K562 (cell line): Measurements from ENCODE around the gene LMOD1. TPM values are rescaled to one million over a fixed set of nuclear protein-coding genes. Genes with fewer than 3 reads are reported as not detected.

Experiments
- EP400 ChIP-seq: fragments of 450-650 bp; IDR thresholded peaks from 2 replicates; pipeline ENCODE4 v1.6.1; 2017; ENCODE audit warnings: antibody characterized with exemption, mild to moderate bottlenecking, moderate library complexity
- PHB ChIP-seq: fragments of 250-450 bp; sonication (Bioruptor Pico); IDR thresholded peaks from 2 replicates; pipeline ENCODE4 v1.5.0; 2021
- POLR2G ChIP-seq: fragments of 200-400 bp; formaldehyde crosslinking; IDR thresholded peaks from 2 replicates; pipeline ENCODE4 v1.6.1; 2017; ENCODE audit warnings: low read depth, mild to moderate bottlenecking, antibody characterized with exemption, low read length, moderate library complexity
- SAFB2 ChIP-seq: fragments of 200-400 bp; formaldehyde crosslinking; IDR thresholded peaks from 2 replicates; pipeline ENCODE4 v1.6.1; 2018; ENCODE audit warnings: borderline replicate concordance, low read length, low read depth, moderate library complexity; ENCODE audit not compliant: severe bottlenecking
- U2AF2 ChIP-seq: fragments of 200-400 bp; formaldehyde crosslinking; optimal IDR thresholded peaks from 2 replicates; pipeline ENCODE3; 2017; ENCODE audit warnings: low read depth, mild to moderate bottlenecking, low read length
- ZFX ChIP-seq: sonication (generic); formaldehyde crosslinking; IDR thresholded peaks from 2 replicates; pipeline ENCODE4 v1.8.0; 2022; ENCODE audit warnings: mild to moderate bottlenecking, missing genetic modification reagents, moderate library complexity
- ZNF324 ChIP-seq: fragments of 250-450 bp; sonication (Bioruptor Pico); IDR thresholded peaks from 2 replicates; pipeline ENCODE4 v1.4.0; 2020; ENCODE audit warnings: mild to moderate bottlenecking
- ZNF584 ChIP-seq: fragments of 200-800 bp; sonication (Bioruptor generic); IDR thresholded peaks from 2 replicates; pipeline ENCODE4 v1.6.1; 2016; ENCODE audit warnings: low read depth, mild to moderate bottlenecking, missing genetic modification characterization, missing compliant biosample characterization
- polyA plus RNA-seq, 8 experiments: library from polyadenylated mRNA; depleted of rRNA in 4 of 8; stranded (reverse) in 5 of 8; unstranded in 3 of 8; fragments of >200 nt; fragmentation: Nextera tagmentation in 2 of 8; fragmentation: Illumina TruSeq in 1 of 8; extraction: Ambion mirVana in 2 of 8; extraction: Trizol in 1 of 8; gene quantifications; 2 replicates each; pipeline versions ENCODE4 v1.2.1 to v1.2.3, GENCODE V29; 2011 to 2014; ENCODE audit warnings: inconsistent platforms in 1 of 8, missing spikeins in 1 of 8
- total RNA-seq, 7 experiments: library from RNA; depleted of rRNA in 6 of 7; stranded (reverse); fragments of >200 nt in 6 of 7; fragmentation: Illumina TruSeq in 2 of 7; extraction: Trizol in 2 of 7; gene quantifications; 2 replicates each; pipeline versions ENCODE4 v1.2.1 to v1.2.3, GENCODE V29; 2011 to 2021; ENCODE audit warnings: low replicate concordance in 1 of 7
- TF ChIP-seq, protein P1 (sequence below): fragments of 250-450 bp; sonication (Bioruptor Pico); IDR thresholded peaks from 2 replicates; pipeline ENCODE4 v1.4.0; 2020

The LMOD1 gene
- total and polyA plus RNA-seq, 9 of the 15 experiments (the other 6 are each of a cell fraction or from before 2014, with no cell fraction given) = 0.03 to 0.54 (median 0.38) TPM; not detected in 1

DNA sequence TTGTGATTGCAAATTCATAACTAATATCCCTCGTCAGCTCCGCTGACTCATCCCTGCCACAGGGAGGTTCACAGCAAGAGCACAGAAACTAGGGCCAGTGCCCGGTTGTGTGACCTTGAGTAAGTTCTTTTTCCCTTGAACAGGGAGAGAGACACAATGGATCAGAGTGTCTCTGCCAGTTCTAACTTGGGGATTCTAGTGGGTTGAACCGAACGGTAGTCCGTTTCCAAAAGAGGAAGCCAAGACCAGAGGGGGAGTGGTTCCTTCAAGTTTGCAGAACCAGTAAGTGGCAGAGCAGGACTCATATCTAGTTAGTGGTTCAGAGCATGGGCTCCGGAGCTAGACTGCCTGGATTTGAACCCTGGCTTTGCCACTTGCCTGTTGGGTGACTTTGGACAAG, 62.6 kb downstream of the LMOD1 start (continued):
- TF ChIP-seq SAFB2 (no peak), POLR2G (no peak), ZFX (CRISPR knock-in tag) (no peak), PHB (CRISPR knock-in tag) (no peak), ZNF324 (CRISPR knock-in tag) (0 out of 2 replicates have a peak, but pooled peaks have one; percentile 14), EP400 (no peak), U2AF2 (no peak), ZNF584 (CRISPR knock-in tag) (peak; percentile 43; the same call in 1 of the 2 replicates)
- TF ChIP-seq, protein P1, sequence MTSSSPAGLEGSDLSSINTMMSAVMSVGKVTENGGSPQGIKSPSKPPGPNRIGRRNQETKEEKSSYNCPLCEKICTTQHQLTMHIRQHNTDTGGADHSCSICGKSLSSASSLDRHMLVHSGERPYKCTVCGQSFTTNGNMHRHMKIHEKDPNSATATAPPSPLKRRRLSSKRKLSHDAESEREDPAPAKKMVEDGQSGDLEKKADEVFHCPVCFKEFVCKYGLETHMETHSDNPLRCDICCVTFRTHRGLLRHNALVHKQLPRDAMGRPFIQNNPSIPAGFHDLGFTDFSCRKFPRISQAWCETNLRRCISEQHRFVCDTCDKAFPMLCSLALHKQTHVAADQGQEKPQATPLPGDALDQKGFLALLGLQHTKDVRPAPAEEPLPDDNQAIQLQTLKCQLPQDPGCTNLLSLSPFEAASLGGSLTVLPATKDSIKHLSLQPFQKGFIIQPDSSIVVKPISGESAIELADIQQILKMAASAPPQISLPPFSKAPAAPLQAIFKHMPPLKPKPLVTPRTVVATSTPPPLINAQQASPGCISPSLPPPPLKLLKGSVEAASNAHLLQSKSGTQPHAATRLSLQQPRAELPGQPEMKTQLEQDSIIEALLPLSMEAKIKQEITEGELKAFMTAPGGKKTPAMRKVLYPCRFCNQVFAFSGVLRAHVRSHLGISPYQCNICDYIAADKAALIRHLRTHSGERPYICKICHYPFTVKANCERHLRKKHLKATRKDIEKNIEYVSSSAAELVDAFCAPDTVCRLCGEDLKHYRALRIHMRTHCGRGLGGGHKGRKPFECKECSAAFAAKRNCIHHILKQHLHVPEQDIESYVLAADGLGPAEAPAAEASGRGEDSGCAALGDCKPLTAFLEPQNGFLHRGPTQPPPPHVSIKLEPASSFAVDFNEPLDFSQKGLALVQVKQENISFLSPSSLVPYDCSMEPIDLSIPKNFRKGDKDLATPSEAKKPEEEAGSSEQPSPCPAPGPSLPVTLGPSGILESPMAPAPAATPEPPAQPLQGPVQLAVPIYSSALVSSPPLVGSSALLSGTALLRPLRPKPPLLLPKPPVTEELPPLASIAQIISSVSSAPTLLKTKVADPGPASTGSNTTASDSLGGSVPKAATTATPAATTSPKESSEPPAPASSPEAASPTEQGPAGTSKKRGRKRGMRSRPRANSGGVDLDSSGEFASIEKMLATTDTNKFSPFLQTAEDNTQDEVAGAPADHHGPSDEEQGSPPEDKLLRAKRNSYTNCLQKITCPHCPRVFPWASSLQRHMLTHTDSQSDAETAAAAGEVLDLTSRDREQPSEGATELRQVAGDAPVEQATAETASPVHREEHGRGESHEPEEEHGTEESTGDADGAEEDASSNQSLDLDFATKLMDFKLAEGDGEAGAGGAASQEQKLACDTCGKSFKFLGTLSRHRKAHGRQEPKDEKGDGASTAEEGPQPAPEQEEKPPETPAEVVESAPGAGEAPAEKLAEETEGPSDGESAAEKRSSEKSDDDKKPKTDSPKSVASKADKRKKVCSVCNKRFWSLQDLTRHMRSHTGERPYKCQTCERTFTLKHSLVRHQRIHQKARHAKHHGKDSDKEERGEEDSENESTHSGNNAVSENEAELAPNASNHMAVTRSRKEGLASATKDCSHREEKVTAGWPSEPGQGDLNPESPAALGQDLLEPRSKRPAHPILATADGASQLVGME = no peak
